Fibroblast of lung (primary cell): ENCODE data around the gene OSM. TPM values are rescaled to one million over a fixed set of nuclear protein-coding genes. Genes with fewer than 3 reads are reported as not detected.

Experiments used
- DNase-seq, 2 donors: peaks; one replicate each; pipeline versions ENCODE4 v3.0.0 to v3.0.0-alpha.2; 2010; ENCODE audit warnings: low read depth in 2 of 2
- H2AFZ ChIP-seq: 2 replicates; pipeline ENCODE4 v1.5.1; 2012; ENCODE audit warnings: low read length, control low read depth, inconsistent platforms
- H3K27ac ChIP-seq: 2 replicates; pipeline ENCODE4 v1.5.1; 2011; ENCODE audit warnings: low read length, control low read depth; ENCODE audit not compliant: insufficient read depth
- H3K27me3 ChIP-seq: 2 replicates; pipeline ENCODE4 v1.5.1; 2011; ENCODE audit warnings: mild to moderate bottlenecking, low read length; ENCODE audit not compliant: control insufficient read depth, insufficient read depth
- H3K36me3 ChIP-seq: 2 replicates; pipeline ENCODE4 v1.5.1; 2011; ENCODE audit warnings: low read length; ENCODE audit not compliant: control insufficient read depth, insufficient read depth
- H3K4me1 ChIP-seq: 2 replicates; pipeline ENCODE4 v1.5.1; 2011; ENCODE audit warnings: low read length; ENCODE audit not compliant: control insufficient read depth, insufficient read depth; ENCODE audit errors: extremely low read depth
- H3K4me2 ChIP-seq: 2 replicates; pipeline ENCODE4 v1.5.1; 2011; ENCODE audit warnings: low read length, control low read depth; ENCODE audit not compliant: insufficient read depth; ENCODE audit errors: extremely low read depth
- H3K4me3 ChIP-seq, 4 experiments: fragments of 200-600 bp in 1 of 4; sonication (generic) in 1 of 4; replicated peaks in 1 of 4; 2 replicates each; pipeline ENCODE4 v1.5.1; 2011 to 2016; ENCODE audit warnings: low read length in 4 of 4, low read depth in 3 of 4, mild to moderate bottlenecking in 3 of 4, control low read depth in 2 of 4, inconsistent platforms in 1 of 4, mixed read lengths in 1 of 4; ENCODE audit not compliant: insufficient read depth in 1 of 4; ENCODE audit errors: control extremely low read depth in 1 of 4
- H3K79me2 ChIP-seq: 2 replicates; pipeline ENCODE4 v1.5.1; 2012; ENCODE audit warnings: mild to moderate bottlenecking, low read length, inconsistent platforms; ENCODE audit not compliant: control insufficient read depth, insufficient read depth
- H3K9ac ChIP-seq: 2 replicates; pipeline ENCODE4 v1.5.1; 2011; ENCODE audit warnings: mild to moderate bottlenecking, low read length, control low read depth; ENCODE audit not compliant: insufficient read depth
- H3K9me3 ChIP-seq: 2 replicates; pipeline ENCODE4 v1.5.1; 2012; ENCODE audit warnings: low read depth, low read length; ENCODE audit not compliant: control insufficient read depth, insufficient read depth
- H4K20me1 ChIP-seq: 2 replicates; pipeline ENCODE4 v1.5.1; 2011; ENCODE audit warnings: low read length; ENCODE audit not compliant: control insufficient read depth, insufficient read depth; ENCODE audit errors: extremely low read depth
- EZH2 ChIP-seq: IDR thresholded peaks from 2 replicates; pipeline ENCODE4 v1.5.1; 2012; ENCODE audit warnings: low read length, control low read depth, mild to moderate bottlenecking; ENCODE audit errors: missing control alignments
- polyA plus RNA-seq, 2 donors: library from polyadenylated mRNA; depleted of rRNA in 1 of 2; stranded (reverse) in 1 of 2; unstranded in 1 of 2; fragments of >200 nt; gene quantifications; 2 replicates each; pipeline ENCODE4 v1.2.1, GENCODE V29; 2011 to 2012; ENCODE audit warnings: missing spikeins in 1 of 2
- total RNA-seq: library from RNA; depleted of rRNA; stranded (reverse); fragments of >200 nt; gene quantifications from 2 replicates; pipeline ENCODE4 v1.2.1, GENCODE V29; 2014
- TF ChIP-seq, protein P1 (sequence below), 2 donors: IDR thresholded peaks in 1 of 2; conservative IDR thresholded peaks in 1 of 2; 1 replicate in 1 of 2; 2 replicates in 1 of 2; pipeline ENCODE4 v1.5.1; 2011 to 2012; ENCODE audit warnings: low read length in 2 of 2, control low read depth in 1 of 2, inconsistent platforms in 1 of 2, low read depth in 1 of 2, mild to moderate bottlenecking in 1 of 2

The OSM gene
- total and polyA plus RNA-seq, 2 donors (not counting 1 experiment from before 2014, with no cell fraction given): not detected

- Histone ChIP-seq H3K27me3 (no peaks in the 10 kb centered on the region), H3K79me2 (peaks cover 6% of the 10 kb centered on the region), H2AFZ (peak overlapping the region; percentile 3), H3K4me1 (peaks cover 45% of the 10 kb centered on the region), H3K9ac (peak overlapping the region; percentile 55), H3K9me3 (no peaks in the 10 kb centered on the region), H3K4me2 (no peak overlapping the region), H3K36me3 (no peaks in the 10 kb centered on the region), H4K20me1 (no peaks in the 10 kb centered on the region), H3K27ac (peak overlapping the region; percentile 92), H3K4me3 (no peak overlapping the region)
- DNase-seq: no peak
- TF ChIP-seq EZH2: no peak
- TF ChIP-seq, protein P1, sequence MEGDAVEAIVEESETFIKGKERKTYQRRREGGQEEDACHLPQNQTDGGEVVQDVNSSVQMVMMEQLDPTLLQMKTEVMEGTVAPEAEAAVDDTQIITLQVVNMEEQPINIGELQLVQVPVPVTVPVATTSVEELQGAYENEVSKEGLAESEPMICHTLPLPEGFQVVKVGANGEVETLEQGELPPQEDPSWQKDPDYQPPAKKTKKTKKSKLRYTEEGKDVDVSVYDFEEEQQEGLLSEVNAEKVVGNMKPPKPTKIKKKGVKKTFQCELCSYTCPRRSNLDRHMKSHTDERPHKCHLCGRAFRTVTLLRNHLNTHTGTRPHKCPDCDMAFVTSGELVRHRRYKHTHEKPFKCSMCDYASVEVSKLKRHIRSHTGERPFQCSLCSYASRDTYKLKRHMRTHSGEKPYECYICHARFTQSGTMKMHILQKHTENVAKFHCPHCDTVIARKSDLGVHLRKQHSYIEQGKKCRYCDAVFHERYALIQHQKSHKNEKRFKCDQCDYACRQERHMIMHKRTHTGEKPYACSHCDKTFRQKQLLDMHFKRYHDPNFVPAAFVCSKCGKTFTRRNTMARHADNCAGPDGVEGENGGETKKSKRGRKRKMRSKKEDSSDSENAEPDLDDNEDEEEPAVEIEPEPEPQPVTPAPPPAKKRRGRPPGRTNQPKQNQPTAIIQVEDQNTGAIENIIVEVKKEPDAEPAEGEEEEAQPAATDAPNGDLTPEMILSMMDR (conservative IDR thresholded peaks at IDR 0.05 in 1 of 2, IDR thresholded peaks at IDR 0.05 in 1 of 2; ENCODE audit: low read depth in 1 of 2, low read length in 2 of 2): no peak
These were observed 14.0 kb downstream of the OSM start for GRCh38 chr22:30252411-30253204.

DNA sequence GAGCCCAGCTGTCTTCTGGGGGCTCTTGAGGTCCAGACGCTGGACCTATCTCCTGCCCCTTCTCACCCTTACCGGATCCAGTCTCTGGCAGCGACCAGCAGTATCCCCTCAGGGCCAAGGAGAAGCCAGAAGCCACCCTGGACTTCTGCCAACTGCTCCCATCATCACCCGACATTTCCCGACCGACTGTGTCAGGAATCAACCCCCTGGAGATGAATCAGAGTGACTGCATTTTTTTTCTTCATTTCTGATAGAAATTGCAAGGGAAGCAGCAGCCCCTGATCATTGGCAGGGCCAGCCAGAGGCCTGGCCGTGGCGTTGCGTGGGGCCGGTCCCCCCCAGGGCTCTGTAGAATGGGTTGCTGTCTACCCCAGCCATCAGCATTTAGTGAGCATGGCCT is 14.9 kb downstream of the OSM start:
- peak overlapping the region; percentile 55 for H3K9ac ChIP-seq
- H3K9me3 ChIP-seq: no peaks in the 10 kb centered on the region
- H3K4me1 ChIP-seq: peaks cover 50% of the 10 kb centered on the region
- H3K79me2 ChIP-seq: peaks cover 10% of the 10 kb centered on the region
- no peak overlapping the region for H2AFZ ChIP-seq
- H4K20me1 ChIP-seq: no peaks in the 10 kb centered on the region
- H3K4me2 ChIP-seq: no peak overlapping the region
- no peak for TF ChIP-seq EZH2
- TF ChIP-seq, protein P1 (conservative IDR thresholded peaks at IDR 0.05 in 1 of 2, IDR thresholded peaks at IDR 0.05 in 1 of 2; ENCODE audit: low read depth in 1 of 2, low read length in 2 of 2): no peak
- H3K27ac ChIP-seq: peak overlapping the region; percentile 92
- H3K4me3 ChIP-seq: no peak overlapping the region
- peak; percentile 36 to 75 for DNase-seq
- no peaks in the 10 kb centered on the region for H3K27me3 ChIP-seq
- no peaks in the 10 kb centered on the region for H3K36me3 ChIP-seq

GRCh38 chr22:30250661-30251267 is 15.9 kb downstream of the OSM start:
- Histone ChIP-seq H3K79me2 (peaks cover 17% of the 10 kb centered on the region), H4K20me1 (no peaks in the 10 kb centered on the region), H3K4me2 (no peak overlapping the region), H3K36me3 (no peaks in the 10 kb centered on the region), H3K9me3 (no peaks in the 10 kb centered on the region), H3K27me3 (no peaks in the 10 kb centered on the region), H3K9ac (peak overlapping the region; percentile 20), H3K4me3 (no peak overlapping the region), H3K27ac (peak overlapping the region; percentile 92), H2AFZ (no peak overlapping the region), H3K4me1 (peaks cover 47% of the 10 kb centered on the region)
- TF ChIP-seq, protein P1 (conservative IDR thresholded peaks at IDR 0.05 in 1 of 2, IDR thresholded peaks at IDR 0.05 in 1 of 2; ENCODE audit: low read depth in 1 of 2, low read length in 2 of 2): no peak
- no peak for TF ChIP-seq EZH2
- peak in 1 of 2 donors; percentile 86 for DNase-seq
